Stimulated activated CD8-positive, alpha-beta memory T cell treated with anti-CD3 and anti-CD28 coated beads, Interleukin-15, amount 100 ng/mL, for 4 hours (primary cell): ENCODE results near the gene NRBP1.

Experiments
- DNase-seq, 2 donors: peaks; one replicate each; pipeline ENCODE4 v3.0.0-alpha.2; 2020; ENCODE audit warnings: low read depth in 2 of 2

NRBP1 gene

DNA sequence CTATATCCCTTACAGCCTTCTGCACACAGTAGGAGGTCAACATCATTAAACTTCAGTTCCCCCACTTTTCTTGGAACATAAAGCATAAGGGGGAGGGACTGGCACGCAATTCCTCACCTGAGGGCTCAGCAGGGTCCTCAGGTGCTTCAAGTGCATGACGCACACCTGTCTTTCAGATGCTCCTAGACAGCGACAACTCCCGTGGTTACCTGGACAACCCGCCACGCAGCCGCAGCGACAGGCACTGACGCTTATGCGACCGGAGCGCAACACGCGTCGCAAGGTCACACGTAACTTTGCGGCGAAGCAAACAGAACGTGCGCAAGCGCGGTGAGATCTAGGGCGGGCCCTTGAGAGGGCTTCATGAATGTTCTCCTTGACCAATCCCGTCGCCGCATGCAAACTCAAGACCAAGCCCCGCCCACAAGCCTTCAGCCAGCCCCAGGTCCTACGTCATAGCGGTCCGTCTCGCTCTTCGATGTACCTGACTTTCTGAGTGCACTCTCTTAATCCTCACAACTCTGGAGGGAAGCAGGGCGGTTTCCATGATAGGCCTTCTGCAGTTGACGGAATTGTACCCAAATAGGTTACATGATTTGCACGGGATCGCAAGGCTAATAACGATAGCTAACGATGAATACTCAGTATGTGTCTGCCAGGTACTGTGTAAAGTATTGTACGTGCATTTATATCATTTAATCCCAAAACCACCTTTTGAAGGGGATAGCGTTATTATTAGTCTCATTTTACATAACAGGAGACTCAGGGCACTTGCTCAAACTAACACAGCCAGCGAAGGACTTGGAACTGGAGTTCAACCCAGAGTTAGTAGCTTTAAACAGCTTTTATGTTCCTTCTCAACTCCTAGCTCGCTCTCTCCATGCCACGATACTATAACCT is 61.3 kb downstream of the NRBP1 start, which contains the start of gene IFT172:
IFT172 (minus strand) TSS at position 246 of the 900 bp plus-strand sequence; CDS start at position 156, 90 bp downstream.
- peak; percentile 95 to 99 for DNase-seq
